T-cell (primary cell): ENCODE measurements around the gene MTMR1. TPM values are rescaled to one million over a fixed set of nuclear protein-coding genes. Genes with fewer than 3 reads are reported as not detected.

Experiments
- ATAC-seq, 4 experiments: fragments of 200-7000 bp in 3 of 4; fragments of 150-1000 bp in 1 of 4; cut with Tn5 transposase; replicated peaks in 1 of 4; 1 replicate in 3 of 4; 2 replicates in 1 of 4; pipeline ENCODE4 v1.10.0; 2021; ENCODE audit warnings: moderate library complexity in 3 of 4, mild to moderate bottlenecking in 2 of 4, moderate number of reproducible peaks in 1 of 4
- CTCF ChIA-PET, 2 donors: fragments of 300-600 bp; sonication (Branson Sonifier 250); formaldehyde crosslinking; loops; one replicate each; lab custom pipeline; 2022; ENCODE audit warnings: antibody characterized with exemption in 2 of 2; lab: Charles Lee
- POLR2A ChIA-PET, 2 donors: fragments of 300-600 bp; sonication (Branson Sonifier 250); formaldehyde crosslinking; loops; one replicate each; lab custom pipeline; 2022; ENCODE audit warnings: antibody characterized with exemption in 2 of 2; lab: Charles Lee
- DNase-seq, 35 experiments: peaks; one replicate each; pipeline versions ENCODE4 v3.0.0 to v3.0.0-alpha.2; 2013 to 2023
- H3K27ac ChIP-seq: one replicate; pipeline ENCODE4 v1.5.1; 2013; ENCODE audit warnings: low read length
- H3K27me3 ChIP-seq, 2 experiments: replicated peaks in 1 of 2; 1 replicate in 1 of 2; 2 replicates in 1 of 2; pipeline versions ENCODE4 v1.6.1 to v1.7.0; 2013; ENCODE audit warnings: low read length in 1 of 2, mixed read lengths in 1 of 2; ENCODE audit not compliant: control insufficient read depth in 2 of 2, insufficient read depth in 2 of 2; ENCODE audit errors: extremely low read depth in 1 of 2
- H3K36me3 ChIP-seq, 2 donors: 1 replicate in 1 of 2; 2 replicates in 1 of 2; pipeline versions ENCODE4 v1.6.1 to v1.7.0; 2013; ENCODE audit warnings: low read length in 1 of 2; ENCODE audit not compliant: control insufficient read depth in 2 of 2, insufficient read depth in 1 of 2; ENCODE audit errors: extremely low read depth in 1 of 2
- H3K4me1 ChIP-seq, 2 experiments: 1 replicate in 1 of 2; 2 replicates in 1 of 2; pipeline versions ENCODE4 v1.6.1 to v1.7.0; 2013; ENCODE audit warnings: low read length in 2 of 2, mixed read lengths in 1 of 2; ENCODE audit not compliant: insufficient read depth in 2 of 2, control insufficient read depth in 1 of 2; ENCODE audit errors: extremely low read depth in 1 of 2
- H3K4me3 ChIP-seq, 2 donors: 1 replicate in 1 of 2; 2 replicates in 1 of 2; pipeline versions ENCODE4 v1.5.1 to v1.7.0; 2013; ENCODE audit warnings: mild to moderate bottlenecking in 2 of 2, low read length in 1 of 2, moderate library complexity in 1 of 2; ENCODE audit not compliant: control insufficient read depth in 1 of 2; ENCODE audit errors: extremely low read depth in 1 of 2
- H3K9me3 ChIP-seq: 2 replicates; pipeline ENCODE4 v1.7.0; 2013
- H3K27ac Mint-ChIP-seq, 2 donors: one replicate each; pipeline ENCODE4 v1.8.0; 2020 to 2021; ENCODE audit warnings: mild to moderate bottlenecking in 2 of 2, mixed read lengths in 2 of 2
- H3K27me3 Mint-ChIP-seq, 2 donors: one replicate each; pipeline ENCODE4 v1.8.0; 2021 to 2022; ENCODE audit warnings: mixed read lengths in 2 of 2
- H3K36me3 Mint-ChIP-seq: one replicate; pipeline ENCODE4 v1.8.0; 2021; ENCODE audit warnings: mixed read lengths
- H3K4me1 Mint-ChIP-seq, 3 donors: one replicate each; pipeline ENCODE4 v1.8.0; 2020 to 2022; ENCODE audit warnings: mixed read lengths in 3 of 3, mild to moderate bottlenecking in 1 of 3
- H3K4me3 Mint-ChIP-seq, 3 donors: one replicate each; pipeline ENCODE4 v1.8.0; 2020 to 2022; ENCODE audit warnings: mild to moderate bottlenecking in 3 of 3, mixed read lengths in 3 of 3, moderate library complexity in 3 of 3
- H3K9me3 Mint-ChIP-seq, 3 donors: one replicate each; pipeline ENCODE4 v1.8.0; 2020 to 2022; ENCODE audit warnings: mixed read lengths in 3 of 3
- WGBS: methylation state at CpG from one replicate; pipeline ENCODE4 v1.1.5; 2013; ENCODE audit warnings: missing lambda C conversion rate; ENCODE audit not compliant: insufficient coverage; 5-methylcytosine and 5-hydroxymethylcytosine counted together
- total RNA-seq, 35 experiments: library from RNA in 6 of 35; stranded (reverse) in 6 of 35; fragments of 120-200 nt in 1 of 35; gene quantifications; one replicate each; pipeline versions ENCODE4 v1.2.1 to v1.2.4 and lab custom pipeline; 2013 to 2026

MTMR1 gene
- total RNA-seq, 5 donors from 2014 or later (not counting 1 experiment from before 2014, with no cell fraction given), result 33.8 to 58.3 (median 39.4) TPM

DNA sequence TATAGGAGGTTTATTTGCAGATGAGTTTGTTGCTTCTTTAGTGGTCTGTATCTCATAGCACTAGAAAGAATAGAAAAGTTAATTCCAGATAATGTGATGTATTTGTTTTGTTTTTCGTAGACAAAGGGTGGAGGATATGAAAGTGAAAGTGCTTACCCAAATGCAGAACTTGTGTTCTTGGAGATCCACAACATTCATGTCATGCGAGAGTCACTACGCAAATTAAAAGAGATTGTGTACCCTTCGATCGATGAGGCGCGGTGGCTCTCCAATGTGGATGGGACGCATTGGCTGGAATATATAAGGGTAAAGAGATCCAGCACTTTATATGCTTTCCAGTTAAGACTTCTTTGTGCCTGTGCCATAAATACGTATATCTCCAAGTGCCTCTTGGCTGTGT is 43.3 kb downstream of the MTMR1 start:
- H3K27ac ChIP-seq, result no peak overlapping the region
- Mint-ChIP-seq H3K27ac (peak overlapping the region; percentile 81 to 91), H3K9me3 (no peaks in the 10 kb centered on the region), H3K4me1 (peaks cover 7 to 22% (median 16%) of the 10 kb centered on the region in 3 donors), H3K36me3 (peaks cover 65% of the 10 kb centered on the region), H3K4me3 (peak overlapping the region; percentile 39 to 62 (median 53)), H3K27me3 (peaks cover 0 to 18% of the 10 kb centered on the region in 2 donors)
- no peak overlapping the region for H3K4me3 ChIP-seq
- WGBS, result no CpG with 5 or more reads among the region's 9 CpGs
- CTCF ChIA-PET, result no interaction called here
- H3K27me3 ChIP-seq, result no peaks in the 10 kb centered on the region
- H3K4me1 ChIP-seq, result no peaks in the 10 kb centered on the region
- POLR2A ChIA-PET, result no interaction called here
- DNase-seq (peak in 1 of 35 experiments; percentile 2), ATAC-seq (no peak)
- no peaks in the 10 kb centered on the region for H3K9me3 ChIP-seq
- peaks cover 0 to 74% of the 10 kb centered on the region in 2 donors for H3K36me3 ChIP-seq

DNA sequence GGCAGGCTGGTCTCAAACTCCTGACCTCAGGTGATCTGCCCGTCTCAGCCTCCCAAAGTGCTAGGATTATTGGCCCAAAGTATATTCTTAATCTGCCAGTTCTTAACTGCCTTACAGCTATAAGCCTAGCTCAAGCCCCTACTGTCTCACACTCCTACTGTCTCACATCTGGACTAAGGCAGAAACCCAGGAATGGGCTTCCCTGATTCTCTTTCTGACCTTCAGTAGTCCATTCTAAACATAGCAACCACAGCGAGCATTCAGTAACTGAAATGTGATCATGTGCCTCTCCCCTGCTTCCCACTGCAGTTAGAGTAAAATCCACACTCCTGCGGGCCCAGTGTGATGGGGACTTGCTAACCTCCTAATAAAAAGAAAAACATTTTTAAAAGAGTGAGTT is 58.9 kb downstream of the MTMR1 start:
- H3K9me3 ChIP-seq, result no peaks in the 10 kb centered on the region
- POLR2A ChIA-PET, result interaction anchor here in 1 of 2 donors (0.6 kb wide), 1 partner anchor 35 kb away, joined by 3 read pairs; no protein-coding TSS in a partner anchor
- no peaks in the 10 kb centered on the region for H3K27me3 ChIP-seq
- DNase-seq (no peak), ATAC-seq (no peak)
- H3K27ac Mint-ChIP-seq, result no peak overlapping the region
- H3K4me3 ChIP-seq, result no peak overlapping the region
- no peak overlapping the region for H3K4me3 Mint-ChIP-seq
- H3K27me3 Mint-ChIP-seq, result peaks cover 0 to 3% of the 10 kb centered on the region in 2 donors
- peaks cover 18% of the 10 kb centered on the region for H3K36me3 Mint-ChIP-seq
- WGBS, result no CpG with 5 or more reads among the region's 3 CpGs
- CTCF ChIA-PET, result no interaction called here
- peaks cover 0 to 2% of the 10 kb centered on the region in 2 experiments for H3K4me1 ChIP-seq
- peaks cover 0 to 4% (median 0%) of the 10 kb centered on the region in 3 donors for H3K4me1 Mint-ChIP-seq
- H3K27ac ChIP-seq, result no peak overlapping the region
- peaks cover 5 to 16% of the 10 kb centered on the region in 2 donors for H3K36me3 ChIP-seq
- H3K9me3 Mint-ChIP-seq, result no peaks in the 10 kb centered on the region

DNA sequence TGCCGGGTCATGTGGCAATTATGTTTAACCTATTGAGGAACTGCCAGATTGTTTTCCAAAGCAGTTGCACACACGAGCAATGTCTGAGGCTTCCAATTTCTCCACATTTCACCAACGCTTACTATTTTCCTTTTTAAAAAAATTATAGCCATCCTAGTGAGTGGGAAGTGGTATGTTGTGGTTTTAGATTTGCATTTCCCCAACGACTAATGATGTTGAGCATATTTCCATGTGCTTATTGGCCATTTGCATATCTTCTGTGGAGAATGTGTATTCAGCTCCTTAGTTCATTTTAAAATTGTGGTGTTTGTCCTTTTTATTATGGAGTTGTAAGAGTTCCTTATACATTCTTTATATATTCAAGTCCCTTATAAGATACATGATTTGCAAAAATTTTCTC is 60.2 kb downstream of the MTMR1 start:
- H3K27me3 ChIP-seq, result no peaks in the 10 kb centered on the region
- ChIA-PET CTCF (no interaction called here), POLR2A (no interaction called here)
- peaks cover 0 to 2% of the 10 kb centered on the region in 2 experiments for H3K4me1 ChIP-seq
- H3K27ac Mint-ChIP-seq, result no peak overlapping the region
- H3K4me1 Mint-ChIP-seq, result peaks cover 0 to 4% (median 0%) of the 10 kb centered on the region in 3 donors
- peaks cover 5 to 23% of the 10 kb centered on the region in 2 donors for H3K36me3 ChIP-seq
- DNase-seq (no peak), ATAC-seq (no peak)
- no peaks in the 10 kb centered on the region for H3K9me3 Mint-ChIP-seq
- H3K27ac ChIP-seq, result no peak overlapping the region
- peaks cover 26% of the 10 kb centered on the region for H3K36me3 Mint-ChIP-seq
- WGBS, result no CpG with 5 or more reads among the region's 4 CpGs
- no peak overlapping the region for H3K4me3 ChIP-seq
- peaks cover 0 to 5% of the 10 kb centered on the region in 2 donors for H3K27me3 Mint-ChIP-seq
- H3K9me3 ChIP-seq, result no peaks in the 10 kb centered on the region
- no peak overlapping the region for H3K4me3 Mint-ChIP-seq

DNA sequence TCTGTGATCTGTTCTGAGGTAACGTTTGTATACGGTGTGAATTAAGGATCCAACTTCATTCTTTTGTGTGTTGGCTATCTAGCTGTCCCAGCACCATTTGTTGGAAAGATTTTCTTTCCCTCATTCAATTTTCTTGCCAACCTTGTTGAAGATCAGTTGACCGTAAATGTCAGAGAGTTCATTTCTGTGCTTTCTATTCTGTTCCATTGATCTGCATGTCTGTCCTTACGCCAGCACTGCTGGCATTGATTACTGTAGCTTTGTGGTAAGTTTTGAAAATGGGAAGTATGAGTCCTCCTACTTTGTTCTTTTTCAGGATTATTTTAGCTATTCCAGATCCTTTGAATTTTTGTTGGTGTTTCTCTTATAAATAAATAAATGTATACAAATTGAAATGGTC is 60.8 kb downstream of the MTMR1 start:
- Histone ChIP-seq H3K9me3 (no peaks in the 10 kb centered on the region), H3K27ac (no peak overlapping the region), H3K4me3 (no peak overlapping the region), H3K4me1 (peaks cover 0 to 2% of the 10 kb centered on the region in 2 experiments), H3K36me3 (peaks cover 5 to 23% of the 10 kb centered on the region in 2 donors), H3K27me3 (no peaks in the 10 kb centered on the region)
- H3K27ac Mint-ChIP-seq, result no peak overlapping the region
- DNase-seq (no peak), ATAC-seq (no peak)
- no peaks in the 10 kb centered on the region for H3K9me3 Mint-ChIP-seq
- no CpG with 5 or more reads among the region's 4 CpGs for WGBS
- CTCF ChIA-PET, result interaction anchor here in 1 of 2 donors (0.5 kb wide), 1 partner anchor 37 kb away, joined by 5 read pairs; no protein-coding TSS in a partner anchor
- peaks cover 0 to 5% of the 10 kb centered on the region in 2 donors for H3K27me3 Mint-ChIP-seq
- POLR2A ChIA-PET, result no interaction called here
- H3K4me3 Mint-ChIP-seq, result no peak overlapping the region
- peaks cover 0 to 4% (median 0%) of the 10 kb centered on the region in 3 donors for H3K4me1 Mint-ChIP-seq
- peaks cover 29% of the 10 kb centered on the region for H3K36me3 Mint-ChIP-seq

DNA sequence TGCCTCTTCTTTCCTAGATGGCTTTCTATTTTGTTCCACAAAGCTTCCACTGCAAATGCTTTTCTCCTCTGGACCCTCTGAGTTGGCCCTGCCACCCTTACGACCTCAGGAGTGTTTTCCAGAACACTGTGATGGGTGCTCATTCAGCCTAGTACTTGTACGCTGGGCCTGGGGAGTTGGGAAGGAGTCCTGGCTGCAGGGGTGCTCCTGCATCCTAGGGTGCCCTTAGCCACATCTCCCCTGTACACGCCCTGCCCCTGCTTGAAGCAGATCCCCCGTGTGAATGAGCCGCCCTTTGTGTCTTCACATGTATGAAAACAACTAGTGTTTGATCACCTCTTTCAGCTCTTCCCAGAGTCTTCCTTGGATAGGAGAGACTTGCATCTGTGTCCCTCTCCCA is 64.2 kb downstream of the MTMR1 start:
- peaks cover 31% of the 10 kb centered on the region for H3K36me3 Mint-ChIP-seq
- CTCF ChIA-PET, result no interaction called here
- ATAC-seq, result no peak

DNA sequence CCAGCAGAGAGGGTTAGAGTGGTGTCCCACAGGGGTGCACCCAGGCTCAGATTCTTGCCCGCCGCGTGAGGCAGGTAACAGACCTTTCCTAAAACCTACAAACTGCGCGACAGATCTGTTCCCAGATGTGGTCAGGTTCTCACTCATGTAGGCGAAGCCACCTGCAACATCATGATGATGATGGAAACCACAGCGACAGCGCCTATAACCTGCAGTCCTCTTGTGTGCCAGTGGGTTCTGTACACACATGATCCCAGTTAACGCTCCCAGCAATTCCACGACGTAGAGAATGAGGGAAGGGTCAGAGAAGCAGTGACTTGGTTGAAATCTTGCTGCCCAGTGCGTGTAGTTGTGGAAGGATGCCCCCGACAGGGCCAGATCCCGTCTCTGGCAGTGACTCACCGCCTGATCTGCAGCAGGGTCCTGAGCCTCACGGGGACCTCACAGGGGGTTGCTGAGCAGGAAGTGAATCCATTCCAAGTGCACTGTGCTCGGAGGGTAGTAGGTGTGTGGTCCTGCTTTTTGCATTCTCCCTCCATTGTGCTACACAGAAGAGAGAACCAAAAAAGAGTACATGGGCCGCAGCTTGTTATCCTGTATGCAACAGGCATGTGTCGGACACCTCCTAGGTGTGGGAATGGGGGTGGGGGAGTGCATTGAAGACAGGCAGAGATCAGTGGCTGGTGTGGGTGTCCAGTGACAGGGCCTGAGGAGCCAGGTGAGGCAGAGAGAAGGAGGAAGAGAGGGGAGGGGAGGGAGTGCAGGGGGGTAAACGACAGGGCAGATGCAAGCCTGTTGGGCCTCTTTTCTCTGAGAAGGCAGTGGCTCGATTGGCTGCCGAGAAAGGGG is 66.6 kb downstream of the MTMR1 start:
- H3K36me3 Mint-ChIP-seq, result peaks cover 28% of the 10 kb centered on the region
- no CpG with 5 or more reads among the region's 22 CpGs for WGBS
- ChIA-PET CTCF (no interaction called here), POLR2A (no interaction called here)
- no peak overlapping the region for H3K4me3 ChIP-seq
- H3K9me3 Mint-ChIP-seq, result no peaks in the 10 kb centered on the region
- peaks cover 0 to 2% of the 10 kb centered on the region in 2 experiments for H3K4me1 ChIP-seq
- H3K9me3 ChIP-seq, result no peaks in the 10 kb centered on the region
- H3K27ac ChIP-seq, result no peak overlapping the region
- H3K27me3 ChIP-seq, result no peaks in the 10 kb centered on the region
- ATAC-seq, result no peak
- DNase-seq, result no peak
- H3K36me3 ChIP-seq, result peaks cover 11 to 18% of the 10 kb centered on the region in 2 donors
- no peak overlapping the region for H3K4me3 Mint-ChIP-seq
- H3K27ac Mint-ChIP-seq, result no peak overlapping the region
- peaks cover 0 to 5% of the 10 kb centered on the region in 2 donors for H3K27me3 Mint-ChIP-seq
- peaks cover 0 to 4% (median 0%) of the 10 kb centered on the region in 3 donors for H3K4me1 Mint-ChIP-seq

More for the DNA sequence above, 64.2 kb downstream of the MTMR1 start:
- H3K27ac Mint-ChIP-seq, result no peak overlapping the region
- POLR2A ChIA-PET, result no interaction called here
- H3K9me3 ChIP-seq, result no peaks in the 10 kb centered on the region
- WGBS, result 100% methylated on average over 1 of the region's 5 CpGs
- H3K27me3 Mint-ChIP-seq, result peaks cover 0 to 5% of the 10 kb centered on the region in 2 donors
- H3K4me1 Mint-ChIP-seq, result peaks cover 0 to 4% (median 0%) of the 10 kb centered on the region in 3 donors
- no peak for DNase-seq
- H3K9me3 Mint-ChIP-seq, result no peaks in the 10 kb centered on the region
- no peak overlapping the region for H3K27ac ChIP-seq
- H3K4me3 Mint-ChIP-seq, result no peak overlapping the region
- H3K27me3 ChIP-seq, result no peaks in the 10 kb centered on the region
- H3K4me1 ChIP-seq, result peaks cover 0 to 2% of the 10 kb centered on the region in 2 experiments
- peaks cover 11 to 22% of the 10 kb centered on the region in 2 donors for H3K36me3 ChIP-seq
- H3K4me3 ChIP-seq, result no peak overlapping the region
